Activated CD4-positive, alpha-beta T cell treated with anti-CD3 and anti-CD28 coated beads, Interleukin-10, Interleukin-2, amounts not matched to agents 100 ng/mL and 50 ng/mL, durations not matched to agents 16 hours and 8 hours (primary cell): Measurements from ENCODE around the gene INSR.
"Not testable (repeated sequence)": the region's sequence is repeated elsewhere in the genome, so short reads cannot be mapped to it uniquely, and the experiment has no call there.

Source experiments
- DNase-seq: peaks from one replicate; pipeline ENCODE4 v3.0.0-alpha.2; 2020

The INSR gene

GRCh38 chr19:7257148-7258040 is 36.8 kb downstream of the INSR start:
- DNase-seq, result no peak

GRCh38 chr19:7255631-7256030 is 38.6 kb downstream of the INSR start:
- DNase-seq, result no peak

- DNase-seq, result no peak
These were observed 39.1 kb downstream of the INSR start for GRCh38 chr19:7255119-7255518.

- DNase-seq, result no peak
These were observed 39.6 kb downstream of the INSR start for GRCh38 chr19:7254590-7254989.

GRCh38 chr19:7252364-7252763 is 41.9 kb downstream of the INSR start:
- no peak for DNase-seq

GRCh38 chr19:7251494-7251893 is 42.7 kb downstream of the INSR start:
- no peak for DNase-seq

- no peak for DNase-seq
These were observed 43.3 kb downstream of the INSR start for GRCh38 chr19:7250951-7251350.

- no peak for DNase-seq
These were observed 44.1 kb downstream of the INSR start for GRCh38 chr19:7250057-7250596.

- no peak for DNase-seq
These were observed 47.1 kb downstream of the INSR start for GRCh38 chr19:7247155-7247554.

- DNase-seq, result no peak
These were observed 47.6 kb downstream of the INSR start for GRCh38 chr19:7246601-7247000.

- DNase-seq, result no peak
These were observed 51.5 kb downstream of the INSR start for GRCh38 chr19:7242601-7243258.

- no peak for DNase-seq
These were observed 56.2 kb downstream of the INSR start for GRCh38 chr19:7238051-7238450.

- DNase-seq, result no peak
These were observed 58.1 kb downstream of the INSR start for GRCh38 chr19:7236153-7236552.

- no peak for DNase-seq
These were observed 63.4 kb downstream of the INSR start for GRCh38 chr19:7230826-7231225.

GRCh38 chr19:7229735-7230134 is 64.5 kb downstream of the INSR start:
- DNase-seq, result no peak

GRCh38 chr19:7228935-7229541 is 65.2 kb downstream of the INSR start:
- DNase-seq, result no peak

- DNase-seq, result no peak
These were observed 66.5 kb downstream of the INSR start for GRCh38 chr19:7227735-7228134.

- not testable (repeated sequence) for DNase-seq
These were observed 67.1 kb downstream of the INSR start for GRCh38 chr19:7227149-7227548.

GRCh38 chr19:7226739-7227138 is 67.5 kb downstream of the INSR start:
- DNase-seq, result no peak

GRCh38 chr19:7225741-7226140 is 68.5 kb downstream of the INSR start:
- DNase-seq, result no peak

- no peak for DNase-seq
These were observed 69.2 kb downstream of the INSR start for GRCh38 chr19:7224995-7225394.

GRCh38 chr19:7224209-7224686 is 70.0 kb downstream of the INSR start:
- DNase-seq, result no peak

- DNase-seq, result no peak
These were observed 70.8 kb downstream of the INSR start for GRCh38 chr19:7223429-7223828.

GRCh38 chr19:7219056-7219455 is 75.2 kb downstream of the INSR start:
- DNase-seq, result no peak
